ENCODE data around the gene CREB5. TPM values are rescaled to one million over a fixed set of nuclear protein-coding genes. Genes with fewer than 3 reads are reported as not detected.

The CREB5 gene
- total RNA-seq, 1 experiment from 2014 or later: 19.2 TPM

DNA sequence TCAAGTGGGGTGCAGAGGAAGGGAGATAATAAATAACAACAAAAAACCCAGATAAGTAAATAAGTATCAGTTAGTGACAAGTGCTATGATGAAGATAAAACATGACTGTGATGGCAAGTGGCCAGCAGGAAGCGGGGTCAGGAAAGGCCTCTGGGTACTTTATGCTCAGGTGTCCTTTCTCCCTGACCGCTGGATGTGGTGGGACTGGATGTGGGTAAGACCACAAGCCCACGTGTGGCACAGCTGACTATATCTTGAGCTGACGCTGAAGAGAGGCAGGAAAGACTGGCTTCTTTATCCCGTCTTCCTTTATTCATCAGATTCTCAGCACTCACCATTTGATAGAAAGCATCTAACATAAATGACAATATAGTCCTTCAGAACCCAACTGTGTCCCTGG lies 87.8 kb downstream of the CREB5 start:
- no peak for DNase-seq

DNA sequence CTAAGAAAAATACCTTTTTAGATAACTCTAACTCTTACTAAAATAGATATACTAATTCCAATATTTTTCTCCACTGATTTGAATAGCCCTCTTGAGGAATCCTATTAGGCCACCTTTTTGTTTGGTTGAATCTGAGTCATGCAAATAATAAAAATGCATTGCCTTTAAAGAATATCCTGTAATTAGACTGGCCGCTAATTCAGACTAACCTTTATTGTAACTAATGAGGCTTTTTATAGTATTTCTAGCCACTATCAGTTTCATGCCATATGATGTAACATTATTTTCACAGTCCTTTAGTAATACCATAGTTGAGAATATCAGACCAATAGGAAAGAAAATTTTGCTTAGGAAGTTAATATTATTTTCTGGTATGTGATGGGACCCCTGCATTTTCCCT lies 90.1 kb downstream of the CREB5 start:
- BruUV-seq (replicated peaks): no TSS peak
- Mint-ChIP-seq H3K36me3 (ENCODE audit: insufficient read depth, unreplicated experiment) (no peaks in the 10 kb centered on the region), H3K27ac (ENCODE audit: unreplicated experiment) (no peak overlapping the region), H3K9me3 (ENCODE audit: low read depth, unreplicated experiment) (no peaks in the 10 kb centered on the region), H3K4me1 (ENCODE audit: low read depth, unreplicated experiment) (no peaks in the 10 kb centered on the region), H3K4me3 (ENCODE audit: low read depth, unreplicated experiment) (no peak overlapping the region), H3K27me3 (ENCODE audit: unreplicated experiment) (no peaks in the 10 kb centered on the region)
- no peak for DNase-seq
- CTCF ChIA-PET: no interaction called here
- intact Hi-C loops (cut with micrococcal nuclease; ENCODE audit: unreplicated experiment): no loop called here
- TF ChIP-seq, protein P1, sequence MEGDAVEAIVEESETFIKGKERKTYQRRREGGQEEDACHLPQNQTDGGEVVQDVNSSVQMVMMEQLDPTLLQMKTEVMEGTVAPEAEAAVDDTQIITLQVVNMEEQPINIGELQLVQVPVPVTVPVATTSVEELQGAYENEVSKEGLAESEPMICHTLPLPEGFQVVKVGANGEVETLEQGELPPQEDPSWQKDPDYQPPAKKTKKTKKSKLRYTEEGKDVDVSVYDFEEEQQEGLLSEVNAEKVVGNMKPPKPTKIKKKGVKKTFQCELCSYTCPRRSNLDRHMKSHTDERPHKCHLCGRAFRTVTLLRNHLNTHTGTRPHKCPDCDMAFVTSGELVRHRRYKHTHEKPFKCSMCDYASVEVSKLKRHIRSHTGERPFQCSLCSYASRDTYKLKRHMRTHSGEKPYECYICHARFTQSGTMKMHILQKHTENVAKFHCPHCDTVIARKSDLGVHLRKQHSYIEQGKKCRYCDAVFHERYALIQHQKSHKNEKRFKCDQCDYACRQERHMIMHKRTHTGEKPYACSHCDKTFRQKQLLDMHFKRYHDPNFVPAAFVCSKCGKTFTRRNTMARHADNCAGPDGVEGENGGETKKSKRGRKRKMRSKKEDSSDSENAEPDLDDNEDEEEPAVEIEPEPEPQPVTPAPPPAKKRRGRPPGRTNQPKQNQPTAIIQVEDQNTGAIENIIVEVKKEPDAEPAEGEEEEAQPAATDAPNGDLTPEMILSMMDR (IDR thresholded peaks at IDR 0.05; ENCODE audit: unreplicated experiment): no peak

More for the DNA sequence above, 87.8 kb downstream of the CREB5 start:
- BruUV-seq (replicated peaks): no TSS peak
- peaks cover under 1% of the 10 kb centered on the region for H3K4me1 Mint-ChIP-seq (ENCODE audit: low read depth, unreplicated experiment)
- H3K9me3 Mint-ChIP-seq (ENCODE audit: low read depth, unreplicated experiment): no peaks in the 10 kb centered on the region
- H3K27ac Mint-ChIP-seq (ENCODE audit: unreplicated experiment): no peak overlapping the region
- intact Hi-C loops (cut with micrococcal nuclease; ENCODE audit: unreplicated experiment): no loop called here
- no peak overlapping the region for H3K4me3 Mint-ChIP-seq (ENCODE audit: low read depth, unreplicated experiment)
- TF ChIP-seq, protein P1 (IDR thresholded peaks at IDR 0.05; ENCODE audit: unreplicated experiment): no peak
- H3K27me3 Mint-ChIP-seq (ENCODE audit: unreplicated experiment): no peaks in the 10 kb centered on the region
- no peaks in the 10 kb centered on the region for H3K36me3 Mint-ChIP-seq (ENCODE audit: insufficient read depth, unreplicated experiment)
- CTCF ChIA-PET: no interaction called here

DNA sequence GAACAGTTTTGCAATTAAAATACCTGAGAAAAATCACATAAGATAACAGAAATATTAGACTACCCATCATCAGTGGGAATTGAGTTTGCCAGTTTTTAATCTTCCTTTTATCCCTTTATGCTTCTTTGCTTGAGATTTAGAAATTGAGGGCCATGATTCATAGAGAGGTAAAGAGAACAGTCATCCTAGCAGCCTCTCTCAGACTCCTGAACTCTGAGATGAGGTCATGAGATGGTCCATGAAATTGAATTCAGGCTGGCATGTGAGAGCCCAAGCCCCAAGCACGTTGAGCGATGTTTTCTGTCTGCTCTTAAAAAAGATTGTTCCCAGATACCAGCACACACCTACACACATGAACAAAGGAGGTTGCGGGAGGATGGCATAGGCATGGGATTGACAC lies 91.1 kb downstream of the CREB5 start:
- Mint-ChIP-seq H3K4me3 (ENCODE audit: low read depth, unreplicated experiment) (no peak overlapping the region), H3K27ac (ENCODE audit: unreplicated experiment) (no peak overlapping the region), H3K4me1 (ENCODE audit: low read depth, unreplicated experiment) (no peaks in the 10 kb centered on the region), H3K9me3 (ENCODE audit: low read depth, unreplicated experiment) (no peaks in the 10 kb centered on the region), H3K36me3 (ENCODE audit: insufficient read depth, unreplicated experiment) (no peaks in the 10 kb centered on the region), H3K27me3 (ENCODE audit: unreplicated experiment) (no peaks in the 10 kb centered on the region)
- CTCF ChIA-PET: no interaction called here
- DNase-seq: no peak
- no TSS peak for BruUV-seq (replicated peaks)
- TF ChIP-seq, protein P1 (IDR thresholded peaks at IDR 0.05; ENCODE audit: unreplicated experiment): no peak
- intact Hi-C loops (cut with micrococcal nuclease; ENCODE audit: unreplicated experiment): no loop called here

DNA sequence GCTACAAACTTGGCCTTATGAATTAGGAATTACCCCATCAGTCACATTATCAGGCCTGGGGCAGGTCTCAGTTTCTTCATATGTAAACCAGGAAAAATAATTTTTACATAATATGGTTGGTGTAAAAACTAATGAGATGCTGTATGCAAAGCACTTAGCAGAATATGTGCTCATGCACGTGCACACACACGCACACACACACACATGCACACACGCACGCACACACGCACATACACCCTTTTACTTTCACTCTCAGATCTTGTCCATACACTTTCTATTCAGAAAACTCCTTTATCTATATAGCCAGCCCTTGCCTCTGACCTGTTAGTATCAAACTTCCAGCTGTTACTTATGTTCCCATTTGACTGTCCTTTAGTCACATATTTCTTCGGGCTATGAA lies 92.7 kb downstream of the CREB5 start:
- H3K4me1 Mint-ChIP-seq (ENCODE audit: low read depth, unreplicated experiment): no peaks in the 10 kb centered on the region
- BruUV-seq (replicated peaks): no TSS peak
- H3K36me3 Mint-ChIP-seq (ENCODE audit: insufficient read depth, unreplicated experiment): no peaks in the 10 kb centered on the region
- CTCF ChIA-PET: no interaction called here
- H3K27me3 Mint-ChIP-seq (ENCODE audit: unreplicated experiment): no peaks in the 10 kb centered on the region
- intact Hi-C loops (cut with micrococcal nuclease; ENCODE audit: unreplicated experiment): no loop called here
- no peak overlapping the region for H3K27ac Mint-ChIP-seq (ENCODE audit: unreplicated experiment)
- no peak overlapping the region for H3K4me3 Mint-ChIP-seq (ENCODE audit: low read depth, unreplicated experiment)
- DNase-seq: no peak
- H3K9me3 Mint-ChIP-seq (ENCODE audit: low read depth, unreplicated experiment): no peaks in the 10 kb centered on the region
- TF ChIP-seq, protein P1 (IDR thresholded peaks at IDR 0.05; ENCODE audit: unreplicated experiment): no peak

DNA sequence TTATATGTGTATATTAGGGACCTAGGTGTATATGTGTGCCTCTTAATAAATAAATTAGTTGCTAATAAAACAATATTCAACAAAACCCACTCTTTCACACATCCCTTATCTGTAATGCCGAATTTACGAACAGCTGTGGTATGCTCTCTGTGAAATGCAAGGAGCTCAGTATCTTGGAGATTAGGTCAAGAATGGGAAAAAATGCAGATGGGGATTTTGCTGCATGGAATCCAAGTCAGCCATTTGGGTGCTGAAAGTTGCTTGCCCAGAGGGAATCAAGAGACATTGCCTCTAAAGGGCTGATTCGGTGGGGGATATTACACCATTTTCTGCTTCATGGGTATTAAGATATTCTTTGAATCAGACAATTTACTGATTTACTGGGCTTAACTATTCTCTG lies 93.5 kb downstream of the CREB5 start:
- H3K27me3 Mint-ChIP-seq (ENCODE audit: unreplicated experiment): no peaks in the 10 kb centered on the region
- H3K27ac Mint-ChIP-seq (ENCODE audit: unreplicated experiment): no peak overlapping the region
- TF ChIP-seq, protein P1 (IDR thresholded peaks at IDR 0.05; ENCODE audit: unreplicated experiment): no peak
- H3K36me3 Mint-ChIP-seq (ENCODE audit: insufficient read depth, unreplicated experiment): no peaks in the 10 kb centered on the region
- no peak overlapping the region for H3K4me3 Mint-ChIP-seq (ENCODE audit: low read depth, unreplicated experiment)
- H3K4me1 Mint-ChIP-seq (ENCODE audit: low read depth, unreplicated experiment): no peaks in the 10 kb centered on the region
- intact Hi-C loops (cut with micrococcal nuclease; ENCODE audit: unreplicated experiment): no loop called here
- BruUV-seq (replicated peaks): no TSS peak
- DNase-seq: no peak
- CTCF ChIA-PET: no interaction called here
- H3K9me3 Mint-ChIP-seq (ENCODE audit: low read depth, unreplicated experiment): no peaks in the 10 kb centered on the region

Data from Calu3 (cell line).